Vagina (tissue), 2 donors: ENCODE measurements around the gene MST1R.

Experiments
- POLR2A ChIP-seq, 2 donors: fragments of 450-650 bp; IDR thresholded peaks; one replicate each; pipeline ENCODE4 v1.6.1; 2017; ENCODE audit warnings: antibody characterized with exemption in 2 of 2, mild to moderate bottlenecking in 2 of 2, moderate library complexity in 2 of 2
- TF ChIP-seq, protein P1 (sequence below), 3 experiments: fragments of 450-650 bp in 2 of 3; fragments of 200-600 bp in 1 of 3; sonication (generic) in 1 of 3; IDR thresholded peaks; one replicate each; pipeline ENCODE4 v1.5.1; 2017 to 2019; ENCODE audit warnings: antibody characterized with exemption in 3 of 3, mild to moderate bottlenecking in 2 of 3, moderate library complexity in 2 of 3

DNA sequence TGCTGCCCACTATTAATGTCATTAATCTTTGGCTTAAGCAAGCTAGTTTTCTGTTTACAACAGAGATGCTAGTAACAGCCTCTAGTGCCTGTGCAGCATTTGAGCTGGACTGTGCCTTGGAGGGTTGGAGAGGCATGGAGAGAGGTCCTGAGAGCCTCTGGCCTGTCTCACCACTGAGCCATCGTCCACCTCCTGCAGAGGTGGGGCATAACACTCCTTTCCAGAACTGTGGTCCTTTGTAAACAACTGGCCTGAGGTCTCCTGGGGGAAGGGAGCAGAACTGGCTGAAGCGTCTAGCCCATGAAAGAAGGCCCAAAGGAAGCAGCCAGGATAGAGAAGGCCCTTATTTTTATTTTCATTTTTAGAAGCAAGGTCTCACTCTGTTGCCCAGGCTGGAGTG lies 24.0 kb downstream of the MST1R start:
- TF ChIP-seq, protein P1, sequence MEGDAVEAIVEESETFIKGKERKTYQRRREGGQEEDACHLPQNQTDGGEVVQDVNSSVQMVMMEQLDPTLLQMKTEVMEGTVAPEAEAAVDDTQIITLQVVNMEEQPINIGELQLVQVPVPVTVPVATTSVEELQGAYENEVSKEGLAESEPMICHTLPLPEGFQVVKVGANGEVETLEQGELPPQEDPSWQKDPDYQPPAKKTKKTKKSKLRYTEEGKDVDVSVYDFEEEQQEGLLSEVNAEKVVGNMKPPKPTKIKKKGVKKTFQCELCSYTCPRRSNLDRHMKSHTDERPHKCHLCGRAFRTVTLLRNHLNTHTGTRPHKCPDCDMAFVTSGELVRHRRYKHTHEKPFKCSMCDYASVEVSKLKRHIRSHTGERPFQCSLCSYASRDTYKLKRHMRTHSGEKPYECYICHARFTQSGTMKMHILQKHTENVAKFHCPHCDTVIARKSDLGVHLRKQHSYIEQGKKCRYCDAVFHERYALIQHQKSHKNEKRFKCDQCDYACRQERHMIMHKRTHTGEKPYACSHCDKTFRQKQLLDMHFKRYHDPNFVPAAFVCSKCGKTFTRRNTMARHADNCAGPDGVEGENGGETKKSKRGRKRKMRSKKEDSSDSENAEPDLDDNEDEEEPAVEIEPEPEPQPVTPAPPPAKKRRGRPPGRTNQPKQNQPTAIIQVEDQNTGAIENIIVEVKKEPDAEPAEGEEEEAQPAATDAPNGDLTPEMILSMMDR (IDR thresholded peaks at IDR 0.05), result no peak
- TF ChIP-seq POLR2A (IDR thresholded peaks at IDR 0.05), result no peak
